Keratinocyte (primary cell): Measurements from ENCODE around the gene MRM2. TPM values are rescaled to one million over a fixed set of nuclear protein-coding genes. Genes with fewer than 3 reads are reported as not detected.
A peak's percentile ranks its signal among the peaks of the same experiment; 100 is the strongest.

ENCODE experiments used
- DNase-seq: peaks from one replicate; pipeline ENCODE4 v3.0.0-alpha.2; 2011; ENCODE audit warnings: low read depth, missing footprints, low spot score
- FAIRE-seq: peaks from 2 replicates; lab custom pipeline; 2011; peaks lifted over from hg19 to GRCh38; lab: Jason Lieb, UNC
- H2AFZ ChIP-seq: 2 replicates; pipeline ENCODE4 v1.6.0; 2012; ENCODE audit warnings: low read length, control low read depth, inconsistent platforms; ENCODE audit not compliant: control insufficient read depth
- H3K27ac ChIP-seq: 2 replicates; pipeline ENCODE4 v1.5.1; 2011; ENCODE audit warnings: low read length; ENCODE audit not compliant: control insufficient read depth, insufficient read depth
- H3K27me3 ChIP-seq: 3 replicates; pipeline ENCODE4 v1.6.0; 2011; ENCODE audit warnings: low read length; ENCODE audit not compliant: control insufficient read depth, insufficient read depth; ENCODE audit errors: extremely low read depth
- H3K36me3 ChIP-seq, 2 experiments: 2 replicates in 1 of 2; 3 replicates in 1 of 2; pipeline ENCODE4 v1.5.1; 2011; ENCODE audit warnings: low read length in 2 of 2, mild to moderate bottlenecking in 1 of 2; ENCODE audit not compliant: control insufficient read depth in 2 of 2, insufficient read depth in 2 of 2; ENCODE audit errors: extremely low read depth in 1 of 2
- H3K4me1 ChIP-seq: 3 replicates; pipeline ENCODE4 v1.5.1; 2011; ENCODE audit warnings: low read length; ENCODE audit not compliant: control insufficient read depth, insufficient read depth; ENCODE audit errors: extremely low read depth
- H3K4me2 ChIP-seq: 3 replicates; pipeline ENCODE4 v1.6.0; 2011; ENCODE audit warnings: low read depth, low read length; ENCODE audit not compliant: control insufficient read depth, insufficient read depth; ENCODE audit errors: extremely low read depth
- H3K4me3 ChIP-seq, 3 experiments: fragments of 200-600 bp in 1 of 3; sonication (generic) in 1 of 3; 2 replicates in 2 of 3; 3 replicates in 1 of 3; pipeline ENCODE4 v1.5.1; 2011 to 2016; ENCODE audit warnings: low read length in 3 of 3, mild to moderate bottlenecking in 3 of 3, control low read depth in 2 of 3, inconsistent platforms in 1 of 3, low read depth in 1 of 3, mixed read lengths in 1 of 3, mixed run types in 1 of 3, moderate library complexity in 1 of 3; ENCODE audit not compliant: control insufficient read depth in 2 of 3, insufficient read depth in 2 of 3; ENCODE audit errors: extremely low read depth in 1 of 3
- H3K79me2 ChIP-seq: 2 replicates; pipeline ENCODE4 v1.6.0; 2012; ENCODE audit warnings: low read length; ENCODE audit not compliant: control insufficient read depth, insufficient read depth
- H3K9ac ChIP-seq: 3 replicates; pipeline ENCODE4 v1.6.0; 2011; ENCODE audit warnings: low read length; ENCODE audit not compliant: control insufficient read depth, insufficient read depth; ENCODE audit errors: extremely low read depth
- H3K9me1 ChIP-seq: 3 replicates; pipeline ENCODE4 v1.6.0; 2011; ENCODE audit warnings: low read length; ENCODE audit not compliant: control insufficient read depth, insufficient read depth; ENCODE audit errors: extremely low read depth
- H3K9me3 ChIP-seq: 2 replicates; pipeline ENCODE4 v1.5.1; 2012; ENCODE audit warnings: low read depth, low read length; ENCODE audit not compliant: control insufficient read depth
- H4K20me1 ChIP-seq: 3 replicates; pipeline ENCODE4 v1.6.0; 2011; ENCODE audit warnings: low read length; ENCODE audit not compliant: control insufficient read depth, insufficient read depth; ENCODE audit errors: extremely low read depth
- CTCF ChIP-seq, 3 experiments: IDR thresholded peaks in 1 of 3; conservative IDR thresholded peaks in 1 of 3; optimal IDR thresholded peaks in 1 of 3; 2 replicates in 2 of 3; 3 replicates in 1 of 3; pipeline versions ENCODE3 to v1.5.1; 2011; ENCODE audit warnings: low read length in 3 of 3, mild to moderate bottlenecking in 3 of 3, moderate library complexity in 2 of 3, control low read depth in 1 of 3, inconsistent platforms in 1 of 3; ENCODE audit not compliant: insufficient read depth in 2 of 3; ENCODE audit errors: extremely low read depth in 1 of 3
- EZH2 ChIP-seq: IDR thresholded peaks from one replicate; pipeline ENCODE4 v1.6.1; 2012; ENCODE audit warnings: inconsistent platforms, mild to moderate bottlenecking, low read length, moderate library complexity
- dilution Hi-C: fragments of 300-500 bp; cut with MboI; formaldehyde crosslinking; loops from one replicate; pipeline ENCODE4 v1.7.0; 2020; ENCODE audit warnings: low sequenced_read_pairs; ENCODE audit not compliant: extremely low pct_ligation_motif_present
- polyA plus RNA-seq, 5 experiments: library from polyadenylated mRNA; depleted of rRNA in 3 of 5; stranded (reverse) in 3 of 5; stranded (forward) in 1 of 5; unstranded in 1 of 5; fragments of >200 nt; gene quantifications; 1 replicate in 1 of 5; 2 replicates in 3 of 5; 3 replicates in 1 of 5; pipeline versions ENCODE4 v1.2.1 to v1.2.3, GENCODE V29; 2011 to 2012; ENCODE audit warnings: missing spikeins in 2 of 5, low read depth in 1 of 5, low replicate concordance in 1 of 5

MRM2 gene
- polyA plus RNA-seq, 1 donor (not counting 4 experiments of a cell fraction or from before 2014, with no cell fraction given) = 21.5 TPM

GRCh38 chr7:2196381-2197378 lies 45.3 kb downstream of the MRM2 start:
- dilution Hi-C loops = no loop called here

GRCh38 chr7:2195400-2196246 lies 46.4 kb downstream of the MRM2 start:
- H3K4me2 ChIP-seq = peak overlapping the region; percentile 43
- H4K20me1 ChIP-seq = no peaks in the 10 kb centered on the region
- DNase-seq = peak; percentile 48
- H3K36me3 ChIP-seq = peaks cover 2 to 7% of the 10 kb centered on the region in 2 experiments
- H3K9ac ChIP-seq = no peak overlapping the region
- H3K4me1 ChIP-seq = peaks cover 11% of the 10 kb centered on the region
- FAIRE-seq = peak; percentile 97
- H3K9me3 ChIP-seq = no peaks in the 10 kb centered on the region
- H3K79me2 ChIP-seq = no peaks in the 10 kb centered on the region
- H3K9me1 ChIP-seq = no peaks in the 10 kb centered on the region
- H3K27me3 ChIP-seq = no peaks in the 10 kb centered on the region
- H2AFZ ChIP-seq = no peak overlapping the region
- no peak overlapping the region for H3K4me3 ChIP-seq
- dilution Hi-C loops = no loop called here
- no peak for TF ChIP-seq CTCF (optimal IDR thresholded peaks at IDR 0.05 in 1 of 3, IDR thresholded peaks at IDR 0.05 in 1 of 3, conservative IDR thresholded peaks at IDR 0.05 in 1 of 3; ENCODE audit: extremely low read depth in 1 of 3, insufficient read depth in 2 of 3, low read length in 3 of 3)
- TF ChIP-seq EZH2 = no peak
- no peak overlapping the region for H3K27ac ChIP-seq

More at GRCh38 chr7:2196381-2197378, 45.3 kb downstream of the MRM2 start:
- TF ChIP-seq CTCF (optimal IDR thresholded peaks at IDR 0.05 in 1 of 3, IDR thresholded peaks at IDR 0.05 in 1 of 3, conservative IDR thresholded peaks at IDR 0.05 in 1 of 3; ENCODE audit: extremely low read depth in 1 of 3, insufficient read depth in 2 of 3, low read length in 3 of 3) (no peak), EZH2 (no peak)
- H3K9me3 ChIP-seq = no peaks in the 10 kb centered on the region
- no peak overlapping the region for H3K27ac ChIP-seq
- H3K9me1 ChIP-seq = no peaks in the 10 kb centered on the region
- H2AFZ ChIP-seq = no peak overlapping the region
- H3K4me3 ChIP-seq = no peak overlapping the region
- H3K27me3 ChIP-seq = no peaks in the 10 kb centered on the region
- peaks cover 11% of the 10 kb centered on the region for H3K4me1 ChIP-seq
- no peaks in the 10 kb centered on the region for H3K79me2 ChIP-seq
- DNase-seq (no peak), FAIRE-seq (no peak)
- H3K36me3 ChIP-seq = peaks cover 2 to 7% of the 10 kb centered on the region in 2 experiments
- H4K20me1 ChIP-seq = no peaks in the 10 kb centered on the region
- no peak overlapping the region for H3K4me2 ChIP-seq
- no peak overlapping the region for H3K9ac ChIP-seq
